ENCODE data around the gene PLIN3.
A peak's percentile ranks its signal among the peaks of the same experiment; 100 is the strongest.

PLIN3 gene

GRCh38 chr19:4911786-4912672, 44.6 kb upstream of the PLIN3 start:
- ChIA-PET CTCF (interaction anchor here (0.5 to 6.2 kb wide), 21 partner anchors 16 to 1209 kb away, joined by 3 to 60 read pairs (median 4); partner anchors contain the start of gene KDM4B), POLR2A (interaction anchor here (0.8 to 3.4 kb wide), 8 partner anchors 17 to 102 kb away, joined by 3 to 14 read pairs (median 9); partner anchors contain the start of genes KDM4B and PLIN3)
- H3K4me3 ChIP-seq (ENCODE audit: low read depth, low read length), result peak overlapping the region; percentile 77
- H3K4me1 ChIP-seq (ENCODE audit: control insufficient read depth, insufficient read depth, low read length), result peaks cover 13% of the 10 kb centered on the region
- H3K27ac ChIP-seq (ENCODE audit: extremely low read depth, low read depth, low read length), result peak overlapping the region; percentile 92
- H3K36me3 ChIP-seq (ENCODE audit: control insufficient read depth in 2 of 2, insufficient read depth in 1 of 2, low read length in 2 of 2), result peaks cover 26 to 64% of the 10 kb centered on the region in 2 experiments
- H3K9me3 ChIP-seq (ENCODE audit: control insufficient read depth, insufficient read depth, low read depth, low read length), result no peaks in the 10 kb centered on the region
- peak; percentile 87; the same call in 1 of the 2 replicates for TF ChIP-seq CTCF (tag by site-specific recombination; IDR thresholded peaks at IDR 0.05)
- TF ChIP-seq ZEB2 (tag by site-specific recombination; IDR thresholded peaks at IDR 0.05), result peak; percentile 63; the same call in 1 of the 2 replicates
- no peak for TF ChIP-seq ZNF585B (tag by site-specific recombination; IDR thresholded peaks at IDR 0.05)
- no peak for TF ChIP-seq ZNF48 (tag by site-specific recombination; IDR thresholded peaks at IDR 0.05)
- no peak for TF ChIP-seq SCRT2 (tag by site-specific recombination; IDR thresholded peaks at IDR 0.05)
- TF ChIP-seq SP7 (tag by site-specific recombination; IDR thresholded peaks at IDR 0.05), result peak; percentile 81
- no peak for TF ChIP-seq ZNF155 (tag by site-specific recombination; IDR thresholded peaks at IDR 0.05)
- peak; percentile 45; the same call in 1 of the 2 replicates for TF ChIP-seq ZSCAN30 (tag by site-specific recombination; IDR thresholded peaks at IDR 0.05)
- TF ChIP-seq ZBTB8A (tag by site-specific recombination; IDR thresholded peaks at IDR 0.05), result peak; percentile 51; the same call in 1 of the 2 replicates
- peak; percentile 51; the same call in 1 of the 2 replicates for TF ChIP-seq ZNF18 (tag by site-specific recombination; IDR thresholded peaks at IDR 0.05)
- no peak for TF ChIP-seq ZNF621 (tag by site-specific recombination; IDR thresholded peaks at IDR 0.05)
- TF ChIP-seq PRDM10 (tag by site-specific recombination; IDR thresholded peaks at IDR 0.05), result peak; percentile 22; the same call in 1 of the 2 replicates
- peak; percentile 21 for TF ChIP-seq ZBTB26 (tag by site-specific recombination; optimal IDR thresholded peaks at IDR 0.05)
- TF ChIP-seq SP3 (tag by site-specific recombination; IDR thresholded peaks at IDR 0.05), result peak; percentile 11; the same call in 1 of the 2 replicates
- no peak for TF ChIP-seq ZSCAN23 (tag by site-specific recombination; IDR thresholded peaks at IDR 0.05)
- no peak; the same call in 1 of the 2 replicates for TF ChIP-seq ZNF366 (tag by site-specific recombination; conservative IDR thresholded peaks at IDR 0.05)
- TF ChIP-seq ZNF449 (tag by site-specific recombination; IDR thresholded peaks at IDR 0.05), result no peak
- TF ChIP-seq ZNF416 (tag by site-specific recombination; IDR thresholded peaks at IDR 0.05), result no peak
- TF ChIP-seq TSHZ1 (tag by site-specific recombination; IDR thresholded peaks at IDR 0.05; ENCODE audit: borderline replicate concordance), result 0 out of 2 replicates have a peak, but pooled peaks have one; percentile 10
- TF ChIP-seq ZNF211 (tag by site-specific recombination; IDR thresholded peaks at IDR 0.05; ENCODE audit: low read depth), result no peak
- 0 out of 2 replicates have a peak, but pooled peaks have one; percentile 21 for TF ChIP-seq ZBTB48 (tag by site-specific recombination; IDR thresholded peaks at IDR 0.05)
- no peak for TF ChIP-seq ZNF114 (tag by site-specific recombination; IDR thresholded peaks at IDR 0.05)
